Epithelial cell of esophagus (primary cell): Measurements from ENCODE around the gene SLC30A3.
A peak's percentile ranks its signal among the peaks of the same experiment; 100 is the strongest.

Source experiments
- DNase-seq: peaks from one replicate; pipeline ENCODE4 v3.0.0; 2010; ENCODE audit warnings: low read depth
- H3K4me3 ChIP-seq: 2 replicates; pipeline ENCODE4 v1.5.1; 2011; ENCODE audit warnings: mild to moderate bottlenecking, low read length, control low read depth
- CTCF ChIP-seq: IDR thresholded peaks from 2 replicates; pipeline ENCODE4 v1.5.1; 2011; ENCODE audit warnings: low read depth, mild to moderate bottlenecking, low read length, control low read depth, inconsistent platforms; ENCODE audit not compliant: insufficient read depth; ENCODE audit errors: missing control alignments

Gene SLC30A3

GRCh38 chr2:27284996-27285395, 22.1 kb upstream of the SLC30A3 start:
- DNase-seq, result no peak
- no peak overlapping the region for H3K4me3 ChIP-seq
- TF ChIP-seq CTCF, result no peak

GRCh38 chr2:27282892-27283291, 20.0 kb upstream of the SLC30A3 start:
- no peak overlapping the region for H3K4me3 ChIP-seq
- DNase-seq, result peak; percentile 23
- TF ChIP-seq CTCF, result no peak

GRCh38 chr2:27281855-27282559, 19.2 kb upstream of the SLC30A3 start, which contains the start of gene TRIM54:
Gene TRIM54 (plus strand): TSS chr2:27282429. CDS start chr2:27282732, 303 bp downstream.
- TF ChIP-seq CTCF, result no peak
- DNase-seq, result no peak
- no peak within 1 kb of the TSS for H3K4me3 ChIP-seq

- H3K4me3 ChIP-seq, result no peak overlapping the region
Observed at GRCh38 chr2:27281442-27281841, 18.6 kb upstream of the SLC30A3 start.

GRCh38 chr2:27280826-27281225, 18.0 kb upstream of the SLC30A3 start:
- H3K4me3 ChIP-seq, result no peak overlapping the region
- no peak for DNase-seq
- TF ChIP-seq CTCF, result no peak

More at GRCh38 chr2:27281442-27281841, 18.6 kb upstream of the SLC30A3 start:
- TF ChIP-seq CTCF, result no peak
- DNase-seq, result no peak

- no peak overlapping the region for H3K4me3 ChIP-seq
- no peak for DNase-seq
- no peak for TF ChIP-seq CTCF
Observed at GRCh38 chr2:27278010-27278409, 15.2 kb upstream of the SLC30A3 start.
